SW 1271 (cell line): ENCODE results near the gene HINFP.
"Not testable (repeated sequence)": the region's sequence is repeated elsewhere in the genome, so short reads cannot be mapped to it uniquely, and the experiment has no call there.

Experiments used
- DNase-seq, 2 experiments: peaks; one replicate each; lab custom pipeline; 2025; lab: John Stamatoyannopoulos, UW

HINFP gene

DNA sequence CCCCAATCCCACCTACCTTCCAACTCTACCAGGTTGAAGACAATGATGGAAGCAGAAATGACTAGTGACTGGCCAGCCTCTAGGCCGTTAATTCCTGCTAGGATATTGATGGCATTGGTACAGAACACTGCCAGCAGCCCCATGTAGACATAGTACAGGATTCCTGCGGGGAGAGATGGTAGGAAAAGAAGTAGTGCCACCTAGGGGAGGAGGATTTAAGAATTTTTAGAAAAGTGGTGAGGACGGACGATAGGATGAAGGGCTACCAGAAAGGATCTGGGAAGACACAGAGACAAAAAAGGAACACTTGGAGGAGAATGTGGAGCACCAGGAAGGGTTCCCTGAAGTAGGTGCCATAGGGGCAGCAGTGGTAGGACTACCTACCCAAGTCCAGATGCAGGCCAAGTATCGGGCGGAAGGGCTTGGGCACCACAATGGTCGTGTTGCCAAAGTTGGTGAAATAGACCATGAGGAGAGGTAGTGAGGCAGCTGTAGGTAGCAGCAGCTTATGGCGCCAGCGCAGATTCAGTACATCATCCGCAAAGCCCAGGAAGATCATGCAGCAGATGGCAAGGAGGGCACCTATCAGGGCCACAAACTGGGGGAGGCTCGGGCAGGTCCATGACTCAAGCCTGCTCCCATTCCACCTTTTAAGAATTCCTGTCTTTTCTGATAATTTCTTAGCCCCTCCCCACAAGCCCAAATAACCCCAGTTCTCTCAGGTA lies 21.0 kb upstream of the HINFP start:
- DNase-seq, result peak in 1 of 2 experiments; percentile 64

DNA sequence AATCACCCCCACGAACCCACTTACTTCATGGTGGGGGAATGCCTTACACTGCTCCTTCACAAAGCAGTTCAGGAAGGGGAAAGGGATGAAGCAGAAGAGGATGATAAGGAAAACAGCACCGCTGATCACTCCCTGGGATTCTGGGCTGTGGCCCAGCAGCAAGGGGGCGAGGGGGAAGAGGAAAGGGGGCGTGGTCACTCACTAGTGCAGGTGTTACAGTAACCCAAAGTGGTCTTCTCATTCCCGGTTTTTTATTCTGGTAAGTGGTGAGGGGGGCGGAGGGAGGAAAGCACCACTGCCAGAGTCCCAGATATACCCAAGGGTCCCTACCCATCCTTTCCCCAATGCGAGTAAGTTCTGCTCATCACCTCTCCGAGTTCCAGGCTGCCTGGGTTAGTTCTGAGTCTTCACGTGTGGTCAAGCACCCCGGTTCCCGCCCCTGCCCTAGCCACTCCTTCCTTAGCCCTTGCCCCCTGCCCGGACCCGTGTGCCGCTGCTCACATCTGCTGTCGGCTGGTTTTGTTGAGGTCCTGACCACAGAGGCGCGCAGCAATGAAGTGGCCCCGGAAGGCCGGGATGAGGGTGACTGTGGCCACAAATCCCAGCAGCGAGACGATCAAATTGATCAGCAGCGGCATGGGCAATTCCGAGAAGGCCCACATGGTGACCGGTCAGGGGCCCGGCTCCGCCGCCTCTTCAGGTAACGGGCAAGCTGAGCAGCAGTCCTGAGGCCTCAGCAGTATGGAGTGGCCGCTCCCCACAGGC lies 20.2 kb upstream of the HINFP start:
- DNase-seq, result peak in 1 of 2 experiments; percentile 64

DNA sequence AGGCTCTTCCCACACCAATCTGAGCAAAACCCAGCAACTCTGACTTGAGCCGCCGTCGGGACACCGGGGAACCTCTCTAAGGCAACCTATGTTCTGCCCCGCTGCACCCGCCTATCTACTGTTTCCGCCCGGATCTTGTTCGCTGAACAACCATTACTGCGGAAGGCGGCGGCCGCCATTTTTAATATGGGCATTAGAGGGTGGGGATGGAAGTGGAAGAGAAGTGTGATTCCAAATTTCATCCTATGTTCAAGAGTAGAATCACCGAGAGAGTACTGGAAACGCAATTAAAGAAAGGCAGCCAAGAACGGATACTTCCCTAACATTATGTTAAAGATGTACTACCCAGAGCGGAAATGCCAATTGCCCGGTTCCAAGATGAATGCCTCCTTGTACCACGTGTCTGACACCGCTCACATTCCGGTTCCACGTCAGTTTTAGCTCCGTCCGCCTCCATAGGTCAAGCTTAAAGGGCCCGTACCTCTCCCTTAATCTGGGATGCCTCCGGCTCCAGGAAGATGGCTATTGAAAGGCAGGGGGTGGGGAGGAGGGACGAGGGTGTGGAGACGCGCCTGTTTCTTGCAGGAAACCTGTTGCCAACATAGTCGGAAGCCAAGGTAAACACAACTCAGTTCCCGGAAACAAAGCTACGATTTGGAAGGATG lies 19.5 kb upstream of the HINFP start, which contains the start of gene DPAGT1:
Gene DPAGT1 (minus strand): TSS at position 95 of the 665 bp plus-strand sequence. CDS start 198 bp downstream, outside the sequence.
- DNase-seq, result peak; percentile 94 to 98

DNA sequence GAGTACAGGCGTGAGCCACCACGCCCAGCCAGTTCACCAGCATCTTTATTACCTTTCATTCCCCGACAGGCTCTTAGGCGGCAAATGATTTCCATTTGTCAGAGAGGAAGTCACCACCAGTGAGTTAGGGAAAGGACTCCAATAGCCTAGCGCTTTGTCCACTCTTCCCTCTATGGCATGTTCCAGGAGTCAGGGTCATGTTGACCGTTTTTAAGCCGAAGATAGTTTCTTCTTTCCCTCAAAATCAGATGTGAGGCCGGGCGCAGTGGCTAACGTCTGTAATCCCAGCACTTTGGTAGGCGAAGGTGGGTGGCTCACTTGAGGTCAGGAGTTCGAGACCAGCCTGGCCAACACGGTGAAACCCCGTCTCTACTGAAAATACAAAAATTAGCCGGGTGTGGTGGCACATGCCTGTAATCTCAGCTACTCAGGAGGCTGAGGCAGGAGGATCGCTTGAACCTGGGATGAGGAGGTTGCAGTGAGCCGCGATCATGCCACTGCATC lies 18.2 kb upstream of the HINFP start:
- DNase-seq, result not testable (repeated sequence)

DNA sequence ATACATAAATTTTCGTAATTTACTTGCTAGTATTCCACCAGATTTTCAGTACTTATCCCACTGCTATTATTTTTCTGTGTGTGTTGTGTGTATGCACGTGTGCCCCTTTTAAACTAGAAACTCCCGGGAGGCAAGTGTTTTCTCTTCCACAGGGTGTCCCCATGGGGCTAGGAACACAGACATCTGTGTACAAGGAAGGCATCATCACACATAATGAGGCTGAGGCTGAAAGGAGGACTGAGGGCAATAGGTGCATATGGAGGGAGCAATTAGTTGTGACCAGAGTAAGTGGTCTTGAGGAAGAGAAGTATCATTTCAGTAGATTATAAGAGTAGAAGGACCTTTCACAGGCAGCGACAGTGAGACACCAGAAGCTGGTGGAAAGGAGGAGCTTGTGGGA lies 17.6 kb upstream of the HINFP start:
- DNase-seq, result no peak

DNA sequence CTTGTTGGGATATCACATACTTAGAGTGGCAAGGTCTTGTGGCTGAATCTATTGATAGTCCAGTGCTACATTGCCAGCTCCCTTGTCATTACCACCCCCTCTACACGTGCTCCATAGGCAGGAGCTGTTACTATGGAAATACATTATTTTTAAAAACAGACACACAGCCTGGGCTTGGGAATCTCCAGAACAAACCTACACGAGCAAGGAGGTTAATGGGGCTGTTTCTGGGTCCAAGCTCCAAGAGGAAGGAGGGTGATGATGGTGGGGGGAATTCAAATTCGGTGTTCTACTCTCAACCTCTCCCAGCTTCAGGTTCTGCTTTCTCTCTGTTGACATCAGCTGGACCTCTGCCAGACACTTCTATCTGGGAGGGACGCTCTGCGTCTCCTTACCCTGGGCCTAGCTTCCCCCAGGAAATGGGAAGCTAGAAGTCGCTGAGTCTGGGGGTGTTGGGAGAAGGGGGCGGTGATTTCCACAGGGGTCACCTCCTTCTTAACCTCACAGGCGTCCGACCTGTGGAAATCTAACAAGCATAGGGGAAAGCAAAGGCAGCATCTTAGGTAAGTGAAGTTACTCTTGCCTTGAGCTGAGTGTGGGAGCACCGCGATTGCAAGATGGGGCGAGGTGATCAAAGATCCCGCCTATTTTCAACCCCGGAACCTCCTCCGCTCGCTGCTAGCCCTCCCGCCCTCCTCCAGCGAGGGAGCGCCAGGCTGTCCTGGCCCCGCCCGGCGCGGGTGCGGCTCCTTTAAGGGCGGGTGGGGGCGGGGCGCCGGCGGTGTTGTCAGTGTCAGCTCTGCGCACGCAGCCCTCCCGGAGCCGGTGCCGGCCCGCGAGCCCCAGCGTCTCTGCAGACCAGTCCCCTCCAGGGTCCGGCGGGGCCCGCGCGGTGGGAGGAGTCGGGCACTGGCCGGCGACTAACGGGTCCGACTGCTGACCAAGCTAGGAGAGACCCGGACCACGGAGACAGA lies 14.5 kb upstream of the HINFP start, which contains the start of gene C2CD2L:
Gene C2CD2L (plus strand): TSS at position 781 of the 974 bp plus-strand sequence. CDS start 398 bp downstream, outside the sequence.
- peak; percentile 76 to 88 for DNase-seq

DNA sequence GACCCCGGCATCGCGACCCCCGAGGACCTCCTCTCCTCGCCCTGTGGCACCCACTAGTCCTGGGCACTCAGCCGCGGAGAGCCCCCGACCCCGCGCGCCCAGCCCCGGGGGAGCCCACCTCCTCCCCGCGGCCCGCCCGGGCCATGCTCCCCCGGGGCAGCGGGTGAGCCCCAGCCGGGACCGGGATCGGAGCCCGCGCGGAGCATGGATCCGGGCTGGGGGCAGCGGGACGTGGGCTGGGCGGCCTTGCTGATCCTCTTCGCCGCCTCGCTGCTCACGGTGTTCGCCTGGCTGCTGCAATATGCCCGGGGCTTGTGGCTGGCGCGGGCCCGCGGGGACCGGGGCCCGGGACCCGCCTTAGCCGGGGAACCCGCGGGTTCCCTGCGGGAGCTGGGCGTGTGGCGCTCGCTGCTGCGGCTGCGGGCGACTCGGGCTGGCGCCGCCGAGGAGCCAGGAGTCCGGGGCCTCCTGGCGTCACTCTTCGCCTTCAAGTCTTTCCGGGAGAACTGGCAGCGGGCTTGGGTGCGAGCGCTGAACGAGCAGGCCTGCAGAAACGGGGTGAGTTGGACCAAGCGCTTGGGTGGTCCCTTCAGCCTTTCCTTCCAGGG lies 13.7 kb upstream of the HINFP start:
- no peak for DNase-seq

DNA sequence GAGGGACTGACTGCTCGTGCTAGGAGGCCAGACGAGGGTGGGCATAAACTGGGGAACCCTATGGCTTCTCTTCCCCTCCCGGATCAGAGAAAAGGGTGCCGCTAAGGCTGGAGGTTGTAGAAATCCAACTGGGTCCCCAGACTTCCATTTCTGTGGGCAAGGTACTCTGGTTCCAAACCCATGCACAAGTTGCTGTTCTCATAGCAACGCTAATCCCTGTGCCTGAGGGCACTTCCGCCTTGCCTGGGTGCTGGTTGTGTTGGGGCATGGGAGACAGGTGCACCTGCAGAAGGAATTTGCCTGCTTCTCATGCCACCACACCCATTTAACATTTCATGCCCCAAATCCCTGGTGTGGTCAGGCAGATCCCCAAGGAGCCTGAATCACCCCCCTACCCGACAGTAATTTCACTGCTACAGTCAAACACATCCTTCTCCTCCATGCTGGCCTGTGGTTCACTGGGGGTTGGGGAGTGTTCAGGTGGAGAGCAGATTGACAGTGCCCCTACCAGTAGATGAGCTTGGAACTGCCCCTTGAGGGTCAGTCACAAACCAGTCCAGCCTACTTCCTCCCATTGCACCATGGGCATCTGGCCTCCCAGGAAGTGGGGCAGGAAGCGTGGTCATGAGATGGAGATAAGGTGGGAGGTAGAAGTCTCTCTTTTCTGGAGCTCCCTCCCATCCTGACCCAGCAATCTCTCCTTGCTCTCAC lies 13.1 kb upstream of the HINFP start:
- DNase-seq, result peak; percentile 39 to 48

DNA sequence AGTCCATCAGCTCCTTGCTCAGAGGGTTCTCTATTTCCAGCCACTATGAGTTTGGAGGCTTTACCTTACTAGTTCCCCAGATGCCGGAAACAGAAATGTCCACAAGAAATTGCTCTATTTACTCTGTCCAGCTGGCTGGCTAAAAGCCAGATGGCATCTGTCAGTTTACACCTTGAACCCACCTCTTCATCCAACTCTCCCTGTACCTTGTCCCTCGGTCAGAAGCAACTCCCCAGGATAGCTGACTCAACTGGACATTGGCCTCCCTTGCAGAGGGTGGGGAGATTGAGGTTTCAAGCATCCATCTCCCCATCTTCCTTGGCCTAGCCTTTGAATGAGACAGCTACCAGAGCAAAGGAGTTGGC lies 12.5 kb upstream of the HINFP start:
- DNase-seq, result no peak

DNA sequence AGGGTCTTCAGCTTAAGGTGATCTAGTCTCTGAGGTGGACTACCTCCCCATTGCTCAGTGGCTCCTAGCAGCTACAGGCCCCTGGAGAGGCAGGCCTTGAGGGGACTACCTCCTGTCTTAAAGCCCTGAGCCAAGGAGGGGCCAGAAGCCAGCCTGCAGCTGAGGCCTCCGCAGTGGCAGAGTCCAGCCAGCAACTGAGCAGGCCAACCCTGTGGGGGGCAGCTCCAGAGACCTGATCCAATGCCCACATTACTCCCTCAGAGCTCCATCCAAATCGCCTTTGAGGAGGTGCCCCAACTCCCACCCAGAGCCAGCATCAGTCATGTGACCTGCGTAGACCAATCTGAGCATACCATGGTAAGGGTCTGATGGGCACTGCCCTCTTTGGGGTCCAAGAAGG lies 11.5 kb upstream of the HINFP start:
- DNase-seq, result no peak

DNA sequence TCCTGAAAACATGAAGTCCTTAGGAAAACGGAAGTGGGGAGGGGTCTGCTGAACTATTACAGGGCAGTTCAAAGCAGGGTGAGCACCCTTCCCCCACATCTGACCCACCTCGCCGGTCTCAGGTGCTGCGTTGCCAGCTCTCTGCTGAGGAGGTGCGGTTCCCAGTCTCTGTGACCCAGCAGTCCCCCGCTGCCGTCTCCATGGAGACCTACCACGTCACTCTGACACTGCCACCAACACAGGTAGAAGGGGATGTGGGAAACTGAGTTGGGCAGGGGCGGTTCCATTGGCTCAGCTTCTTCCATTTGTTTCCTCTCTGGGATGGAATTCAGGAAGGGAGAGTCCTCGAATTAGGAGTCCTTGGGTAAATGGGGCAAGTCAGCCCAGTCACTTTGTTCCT lies 10.9 kb upstream of the HINFP start:
- no peak for DNase-seq

DNA sequence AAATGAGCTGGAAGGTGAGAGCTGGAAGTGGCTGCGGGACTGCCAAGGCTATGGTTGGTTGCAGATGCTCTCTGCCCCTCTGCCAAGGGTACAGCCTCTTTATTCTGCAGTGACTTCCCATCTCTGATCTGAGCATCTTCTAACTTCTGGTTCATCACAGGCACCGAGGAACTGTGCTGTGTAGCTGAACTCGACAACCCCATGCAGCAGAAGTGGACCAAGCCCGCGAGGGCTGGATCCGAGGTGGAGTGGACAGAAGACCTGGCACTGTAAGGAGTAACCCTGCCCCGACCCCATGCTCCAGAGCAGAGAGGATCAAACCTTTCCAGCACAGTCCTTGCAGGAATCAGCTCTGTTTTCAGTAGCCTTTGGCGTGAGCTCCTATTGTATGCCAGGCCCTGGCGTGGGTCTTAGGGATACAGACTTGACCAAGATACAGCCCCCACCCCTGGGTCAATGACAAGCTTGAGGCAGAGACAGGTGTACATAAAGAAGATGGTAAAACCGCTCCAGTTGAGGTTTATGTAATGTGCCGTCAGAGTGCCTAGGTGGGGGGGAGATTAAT lies 9.9 kb upstream of the HINFP start:
- DNase-seq, result no peak

DNA sequence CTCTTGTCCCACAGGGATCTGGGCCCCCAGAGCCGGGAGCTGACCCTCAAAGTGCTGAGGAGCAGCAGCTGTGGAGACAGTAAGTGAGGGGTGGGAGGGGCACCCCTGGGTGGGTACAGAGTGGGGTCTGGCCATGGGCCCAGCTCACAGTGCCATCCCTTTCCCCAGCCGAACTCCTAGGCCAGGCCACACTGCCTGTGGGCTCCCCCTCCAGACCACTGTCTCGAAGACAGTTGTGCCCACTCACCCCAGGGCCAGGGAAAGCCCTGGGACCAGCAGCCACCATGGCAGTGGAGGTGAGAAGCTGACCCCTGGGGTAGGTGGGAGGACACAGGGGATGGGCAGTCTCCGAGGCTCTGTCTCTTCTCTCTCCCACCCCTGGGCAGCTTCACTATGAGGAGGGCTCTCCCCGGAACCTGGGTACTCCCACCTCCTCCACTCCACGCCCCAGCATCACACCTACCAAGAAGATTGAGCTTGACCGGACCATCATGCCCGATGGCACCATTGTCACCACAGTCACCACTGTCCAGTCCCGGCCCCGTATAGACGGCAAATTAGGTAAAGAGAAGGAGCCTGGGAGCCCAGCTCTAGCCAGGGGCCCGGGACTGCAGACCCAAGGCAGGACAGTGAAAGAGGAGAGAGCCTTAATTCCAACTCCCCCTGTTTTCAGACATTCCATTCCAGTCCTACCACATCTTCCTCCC lies 8.9 kb upstream of the HINFP start:
- no peak for DNase-seq

DNA sequence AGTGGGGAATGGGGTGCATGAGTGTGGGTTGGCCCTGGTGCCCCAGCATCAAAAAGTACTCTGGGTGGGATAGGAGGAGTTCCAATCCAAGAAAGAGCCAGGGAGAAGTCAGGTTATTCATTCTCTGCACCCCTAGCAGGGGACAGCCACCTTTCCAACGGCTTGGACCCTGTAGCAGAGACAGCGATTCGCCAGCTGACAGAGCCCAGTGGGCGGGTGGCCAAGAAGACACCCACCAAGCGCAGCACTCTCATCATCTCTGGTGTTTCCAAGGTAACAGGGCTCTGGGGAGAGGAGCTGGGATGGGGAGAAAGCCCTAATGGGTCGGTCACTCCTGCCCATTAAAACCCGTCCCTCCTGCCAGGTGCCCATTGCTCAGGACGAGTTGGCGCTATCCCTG lies 7.7 kb upstream of the HINFP start:
- no peak for DNase-seq

DNA sequence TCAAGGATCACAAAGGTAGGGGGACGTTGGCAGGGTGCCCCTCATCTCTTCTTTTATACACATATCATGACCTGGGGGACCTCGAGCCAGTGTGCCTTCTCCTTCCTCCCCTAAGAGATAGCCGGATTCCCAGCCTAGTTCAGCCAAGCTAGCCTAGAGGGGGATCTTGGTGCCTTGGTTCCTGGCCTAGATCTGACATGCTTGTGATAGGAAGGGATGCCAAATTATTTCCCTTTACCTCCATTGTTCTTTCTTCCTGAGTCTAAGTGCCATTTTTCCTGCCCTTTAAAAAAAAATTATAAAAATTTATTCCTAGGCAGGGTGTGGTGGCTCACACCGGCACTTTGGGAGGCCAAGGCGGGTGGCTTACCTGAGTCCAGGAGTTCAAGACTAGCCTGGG lies 7.0 kb upstream of the HINFP start:
- DNase-seq, result no peak

DNA sequence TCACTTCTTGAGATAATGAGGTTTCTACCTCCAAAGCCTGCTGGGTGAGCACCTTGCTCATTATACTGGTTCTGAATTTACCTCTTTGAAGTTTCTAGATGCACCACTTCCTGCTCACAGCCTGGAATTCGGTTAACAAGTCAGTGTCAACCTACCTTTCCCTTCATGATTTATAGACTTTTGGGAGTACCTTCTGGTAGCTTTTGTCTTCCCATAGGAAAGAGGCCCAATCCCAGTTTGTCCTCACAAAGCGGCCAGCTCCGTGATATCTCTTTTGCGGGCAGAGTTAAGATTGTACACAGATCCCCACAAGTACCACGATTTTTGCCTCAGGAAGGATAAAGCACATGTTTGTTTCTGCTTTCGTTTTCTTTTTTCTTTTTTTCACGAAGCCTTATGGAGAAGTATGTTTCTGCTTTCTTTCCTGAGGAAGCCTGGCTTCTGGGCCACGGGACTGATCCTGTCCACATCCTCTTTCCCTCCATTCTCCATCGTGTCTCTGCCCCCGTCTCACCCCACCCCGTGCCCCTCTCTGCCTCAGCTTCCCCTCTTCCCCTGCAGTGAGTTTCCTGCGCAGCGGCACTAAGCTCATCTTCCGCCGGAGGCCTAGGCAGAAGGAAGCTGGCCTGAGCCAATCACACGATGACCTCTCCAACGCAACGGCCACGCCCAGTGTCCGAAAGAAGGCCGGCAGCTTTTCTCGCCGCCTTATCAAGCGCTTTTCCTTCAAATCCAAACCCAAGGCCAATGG lies 5.7 kb upstream of the HINFP start:
- no peak for DNase-seq

DNA sequence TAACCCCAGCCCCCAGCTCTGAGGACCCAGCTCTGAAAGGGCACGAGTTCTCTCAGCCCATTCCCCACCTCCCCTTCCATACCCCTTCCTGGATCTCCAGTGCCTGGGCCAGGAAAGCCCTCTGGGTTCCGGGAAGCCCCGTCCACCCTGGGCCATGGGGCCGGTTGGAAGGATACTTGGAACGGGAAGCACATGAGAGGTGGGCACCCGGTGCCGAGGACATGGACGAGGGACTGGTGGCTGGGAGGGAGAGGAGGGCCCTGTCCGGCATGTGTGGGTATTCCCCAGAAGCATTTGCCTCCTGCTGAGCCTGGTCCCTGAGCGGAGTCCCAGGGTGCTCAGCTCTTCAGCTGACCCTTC lies 5.2 kb upstream of the HINFP start:
- DNase-seq, result no peak

DNA sequence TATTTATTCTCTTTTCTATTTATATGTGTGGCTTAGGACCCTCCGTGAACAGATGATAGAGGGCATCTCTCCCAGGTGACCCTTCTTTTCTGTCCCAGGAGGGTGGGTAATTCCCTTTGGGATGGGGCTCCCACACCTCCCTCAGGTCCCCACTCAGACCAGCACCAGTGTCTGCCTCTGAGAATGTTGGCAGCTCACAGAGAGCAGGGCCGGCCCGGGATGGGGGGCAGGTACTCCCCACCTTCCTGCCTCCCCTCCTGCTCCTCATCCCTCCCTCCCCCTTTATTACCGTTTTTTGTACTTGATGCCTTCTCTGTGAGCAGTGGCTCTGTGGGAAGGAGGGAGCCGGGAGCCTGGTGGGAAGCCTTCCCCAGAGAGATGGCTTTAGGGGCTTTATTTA lies 4.8 kb upstream of the HINFP start:
- DNase-seq, result no peak
